ENCODE measurements around the gene GOLGA6L26. TPM values are rescaled to one million over a fixed set of nuclear protein-coding genes. Genes with fewer than 3 reads are reported as not detected.
"Not testable (repeated sequence)": the region's sequence is repeated elsewhere in the genome, so short reads cannot be mapped to it uniquely, and the experiment has no call there.

Gene GOLGA6L26
- total and polyA plus RNA-seq, 12 donors: not detected

DNA sequence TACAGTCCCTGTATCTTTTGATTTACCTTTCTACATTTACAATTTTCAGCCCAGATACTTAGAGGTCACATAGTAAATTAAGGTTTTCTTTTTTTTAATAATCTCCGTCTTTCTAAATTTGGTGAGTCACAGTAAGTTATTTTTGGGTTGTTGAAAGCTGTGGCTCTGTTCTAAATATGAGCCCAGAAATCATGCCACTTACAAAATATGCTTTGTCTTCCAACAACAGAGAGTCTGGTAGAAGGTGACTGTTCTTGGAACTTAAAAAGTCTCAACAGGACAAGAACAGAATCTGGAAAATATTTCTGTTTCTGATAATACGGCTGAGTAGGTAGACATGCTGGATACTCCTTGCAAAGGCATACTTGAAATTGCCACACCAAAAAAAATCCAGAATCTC lies 36.6 kb upstream of the GOLGA6L26 start:
- H3K36me3 ChIP-seq (replicated peaks in 1 of 2): no peaks in the 10 kb centered on the region
- H3K27ac ChIP-seq: no peak overlapping the region
- intact Hi-C loops (cut with DNase I): loop anchor here in 1 of 2 donors (10.0 kb wide), 1 partner anchor 94 kb away; no protein-coding TSS in a partner anchor
- H3K4me3 ChIP-seq: no peak overlapping the region
- no peak for DNase-seq
- 37 to 48% (median 42%) methylated on average over 2 of the region's 2 CpGs for WGBS, 4 donors
- H3K27me3 ChIP-seq: no peaks in the 10 kb centered on the region
- TF ChIP-seq, protein P1, sequence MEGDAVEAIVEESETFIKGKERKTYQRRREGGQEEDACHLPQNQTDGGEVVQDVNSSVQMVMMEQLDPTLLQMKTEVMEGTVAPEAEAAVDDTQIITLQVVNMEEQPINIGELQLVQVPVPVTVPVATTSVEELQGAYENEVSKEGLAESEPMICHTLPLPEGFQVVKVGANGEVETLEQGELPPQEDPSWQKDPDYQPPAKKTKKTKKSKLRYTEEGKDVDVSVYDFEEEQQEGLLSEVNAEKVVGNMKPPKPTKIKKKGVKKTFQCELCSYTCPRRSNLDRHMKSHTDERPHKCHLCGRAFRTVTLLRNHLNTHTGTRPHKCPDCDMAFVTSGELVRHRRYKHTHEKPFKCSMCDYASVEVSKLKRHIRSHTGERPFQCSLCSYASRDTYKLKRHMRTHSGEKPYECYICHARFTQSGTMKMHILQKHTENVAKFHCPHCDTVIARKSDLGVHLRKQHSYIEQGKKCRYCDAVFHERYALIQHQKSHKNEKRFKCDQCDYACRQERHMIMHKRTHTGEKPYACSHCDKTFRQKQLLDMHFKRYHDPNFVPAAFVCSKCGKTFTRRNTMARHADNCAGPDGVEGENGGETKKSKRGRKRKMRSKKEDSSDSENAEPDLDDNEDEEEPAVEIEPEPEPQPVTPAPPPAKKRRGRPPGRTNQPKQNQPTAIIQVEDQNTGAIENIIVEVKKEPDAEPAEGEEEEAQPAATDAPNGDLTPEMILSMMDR (IDR thresholded peaks at IDR 0.05): no peak
- no peak for TF ChIP-seq POLR2A (IDR thresholded peaks at IDR 0.05)
- no peaks in the 10 kb centered on the region for H3K9me3 ChIP-seq (replicated peaks in 1 of 3)
- H3K4me1 ChIP-seq (replicated peaks in 1 of 2): no peaks in the 10 kb centered on the region

DNA sequence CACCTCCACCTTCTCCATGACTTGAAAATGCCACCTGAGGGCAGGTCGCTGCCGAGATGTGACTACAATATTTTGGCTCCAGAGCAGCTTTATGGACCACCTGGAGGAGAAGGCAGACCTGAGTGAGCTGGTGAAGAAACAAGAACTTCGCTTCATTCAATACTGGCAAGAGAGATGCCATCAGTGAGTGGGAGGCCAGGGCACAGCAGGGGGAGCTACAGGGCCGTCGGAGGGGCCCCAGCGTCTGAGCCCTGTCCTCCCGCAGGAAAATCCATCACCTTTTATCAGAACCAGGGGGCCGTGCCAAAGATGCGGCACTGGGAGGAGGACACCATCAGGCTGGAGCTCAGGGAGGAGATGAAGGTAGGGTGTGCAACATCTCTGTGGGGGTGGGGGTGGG lies 30.3 kb upstream of the GOLGA6L26 start:
- H3K36me3 ChIP-seq (replicated peaks in 1 of 2); H3K4me1 ChIP-seq (replicated peaks in 1 of 2); H3K4me3 ChIP-seq; intact Hi-C loops (cut with DNase I); H3K27ac ChIP-seq; H3K9me3 ChIP-seq (replicated peaks in 1 of 3); H3K27me3 ChIP-seq: not testable (repeated sequence)
- TF ChIP-seq, protein P1 (IDR thresholded peaks at IDR 0.05): peak; percentile 16 to 72 (median 52)
- WGBS, 4 donors: 49 to 61% (median 56%) methylated on average over 2 to 6 of the region's 9 CpGs; no CpG with 5 or more reads in 1 of the 4 donors
- DNase-seq: peak in 5 of 7 donors; percentile 20 to 61 (median 50)

DNA sequence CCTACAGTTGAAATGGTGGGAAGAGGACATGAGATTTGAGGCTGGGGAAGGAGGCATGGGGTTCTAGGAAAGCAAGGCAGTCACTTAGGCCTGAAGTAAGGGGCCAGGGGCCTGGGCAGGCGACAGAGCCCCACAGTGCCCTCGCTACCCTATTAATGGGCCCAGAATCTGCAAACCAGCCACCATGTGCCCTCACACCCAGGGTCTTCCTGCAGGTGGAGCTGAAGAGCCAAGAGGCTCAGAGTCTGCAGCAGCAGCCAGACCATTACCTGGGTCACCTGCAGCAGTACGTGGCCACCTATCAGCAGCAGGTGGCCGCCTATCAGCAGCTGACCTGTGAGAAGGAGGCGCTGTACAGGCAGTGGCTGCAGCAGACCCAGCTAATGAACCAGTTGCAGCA lies 28.6 kb upstream of the GOLGA6L26 start:
- H3K4me3 ChIP-seq; H3K4me1 ChIP-seq (replicated peaks in 1 of 2); H3K36me3 ChIP-seq (replicated peaks in 1 of 2); intact Hi-C loops (cut with DNase I); H3K9me3 ChIP-seq (replicated peaks in 1 of 3); H3K27me3 ChIP-seq; H3K27ac ChIP-seq: not testable (repeated sequence)
- WGBS, 4 donors: 83% methylated on average over 2 of the region's 5 CpGs; no CpG with 5 or more reads in 3 of the 4 donors
- DNase-seq: peak in 1 of 7 donors; percentile 8

DNA sequence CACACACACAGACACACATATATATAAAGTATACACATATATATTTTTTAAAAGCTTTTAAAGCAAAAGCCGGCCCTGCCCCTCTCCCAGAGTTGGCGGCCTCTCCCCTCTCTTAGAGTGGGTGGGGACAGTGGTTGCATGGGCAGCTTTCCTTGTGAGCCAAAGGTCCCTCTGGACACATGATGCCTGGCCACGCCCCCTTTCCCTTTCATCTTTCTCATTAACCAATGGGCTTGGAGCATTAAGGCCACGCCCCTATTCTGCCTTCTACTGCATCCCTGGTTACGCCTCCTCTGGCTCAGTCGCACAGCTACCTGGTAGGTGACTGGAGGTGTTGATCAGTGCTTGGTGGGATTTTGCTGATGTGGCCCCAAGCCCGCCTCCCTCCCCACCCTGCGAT lies 20.5 kb upstream of the GOLGA6L26 start, which contains the start of gene GOLGA8S:
Gene GOLGA8S, plus strand, starts transcription at position 301 of the 400 bp plus-strand sequence. Its CDS starts 62 bp downstream, at position 363.
- H3K4me3 ChIP-seq; H3K9me3 ChIP-seq (replicated peaks in 1 of 3); DNase-seq; H3K36me3 ChIP-seq (replicated peaks in 1 of 2); intact Hi-C loops (cut with DNase I); H3K4me1 ChIP-seq (replicated peaks in 1 of 2); H3K27me3 ChIP-seq; H3K27ac ChIP-seq: not testable (repeated sequence)
- no CpG with 5 or more reads among the region's 8 CpGs for WGBS, 4 donors

DNA sequence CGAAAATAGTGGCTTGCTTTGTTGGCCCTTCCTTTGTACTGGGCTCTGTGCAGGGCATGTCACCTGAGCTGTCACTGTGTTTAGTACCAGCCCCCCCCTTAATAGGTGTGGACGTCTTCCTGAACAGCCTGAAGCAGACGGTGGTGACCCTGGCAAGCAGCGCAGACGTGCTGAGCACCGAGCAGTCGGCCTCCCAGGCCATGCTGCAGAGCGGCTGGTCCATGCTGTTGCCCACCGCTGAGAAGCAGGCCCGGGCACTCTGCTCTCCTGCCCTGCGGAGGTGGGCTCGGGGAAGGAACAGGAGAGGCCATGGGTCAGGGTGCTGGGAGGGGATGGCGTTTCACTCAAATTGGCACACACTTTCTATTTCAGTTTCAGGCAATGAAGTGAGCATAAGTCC lies 22.8 kb downstream of the GOLGA6L26 start:
- not testable (repeated sequence) for DNase-seq

DNA sequence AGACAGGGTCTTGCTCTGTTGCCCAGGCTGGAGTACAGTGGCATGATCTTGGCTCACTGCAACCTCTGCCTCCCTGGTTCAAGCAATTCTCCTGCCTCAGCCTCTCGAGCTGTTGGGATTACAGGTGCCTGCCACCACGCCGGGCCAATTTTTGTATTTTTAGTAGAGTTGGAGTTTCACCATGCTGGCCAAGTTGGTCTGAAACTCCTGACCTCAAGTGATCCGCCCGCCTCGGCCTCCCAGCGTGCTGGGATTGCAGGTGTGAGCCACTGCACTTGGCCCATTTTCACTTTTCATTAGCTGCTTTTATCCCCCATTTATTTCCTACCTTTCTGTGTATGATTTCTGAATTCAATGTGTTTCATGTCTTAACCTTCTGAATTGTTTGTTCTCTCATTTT lies 28.1 kb downstream of the GOLGA6L26 start:
- H3K27me3 ChIP-seq; H3K27ac ChIP-seq; intact Hi-C loops (cut with DNase I); H3K9me3 ChIP-seq (replicated peaks in 1 of 3); H3K4me3 ChIP-seq; DNase-seq: not testable (repeated sequence)
- Histone ChIP-seq H3K36me3 (replicated peaks in 1 of 2) (peaks cover 0 to 13% of the 10 kb centered on the region in 2 donors), H3K4me1 (replicated peaks in 1 of 2) (peaks cover 0 to 18% of the 10 kb centered on the region in 2 donors)
- 90 to 99% (median 96%) methylated on average over 7 of the region's 7 CpGs for WGBS, 4 donors

More for the DNA sequence above, 22.8 kb downstream of the GOLGA6L26 start:
- peaks cover 0 to 21% of the 10 kb centered on the region in 2 donors for H3K36me3 ChIP-seq (replicated peaks in 1 of 2)
- H3K4me1 ChIP-seq (replicated peaks in 1 of 2); H3K4me3 ChIP-seq; H3K27me3 ChIP-seq; H3K9me3 ChIP-seq (replicated peaks in 1 of 3); intact Hi-C loops (cut with DNase I); H3K27ac ChIP-seq: not testable (repeated sequence)
- 88 to 95% (median 88%) methylated on average over 2 to 13 of the region's 13 CpGs for WGBS, 4 donors

DNA sequence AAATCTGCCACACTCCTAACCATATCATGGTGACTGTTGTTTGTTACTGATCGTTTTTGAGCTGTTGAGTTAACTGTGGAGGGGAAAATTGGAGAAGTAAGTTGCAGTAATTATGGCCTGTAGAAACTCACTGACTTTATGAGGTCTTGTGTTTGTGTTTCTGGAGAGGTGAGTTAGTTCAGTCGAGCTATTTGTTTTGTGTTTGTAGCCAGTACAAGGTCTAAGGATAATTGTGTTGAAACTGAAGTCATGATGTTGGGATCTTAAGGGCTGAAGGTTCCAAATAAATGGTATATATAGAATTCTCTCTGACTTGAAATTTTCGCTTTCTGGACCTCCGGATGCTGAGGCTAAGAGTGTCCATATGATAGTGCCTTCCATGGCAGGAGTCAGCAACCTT lies 29.2 kb downstream of the GOLGA6L26 start:
- intact Hi-C loops (cut with DNase I); H3K9me3 ChIP-seq (replicated peaks in 1 of 3); DNase-seq; H3K27me3 ChIP-seq; H3K36me3 ChIP-seq (replicated peaks in 1 of 2); H3K27ac ChIP-seq: not testable (repeated sequence)
- WGBS, 4 donors: 49 to 61% (median 52%) methylated on average over 4 of the region's 4 CpGs
- peak overlapping the region in 1 of 4 donors; percentile 63 for H3K4me3 ChIP-seq
- peaks cover 0 to 18% of the 10 kb centered on the region in 2 donors for H3K4me1 ChIP-seq (replicated peaks in 1 of 2)

DNA sequence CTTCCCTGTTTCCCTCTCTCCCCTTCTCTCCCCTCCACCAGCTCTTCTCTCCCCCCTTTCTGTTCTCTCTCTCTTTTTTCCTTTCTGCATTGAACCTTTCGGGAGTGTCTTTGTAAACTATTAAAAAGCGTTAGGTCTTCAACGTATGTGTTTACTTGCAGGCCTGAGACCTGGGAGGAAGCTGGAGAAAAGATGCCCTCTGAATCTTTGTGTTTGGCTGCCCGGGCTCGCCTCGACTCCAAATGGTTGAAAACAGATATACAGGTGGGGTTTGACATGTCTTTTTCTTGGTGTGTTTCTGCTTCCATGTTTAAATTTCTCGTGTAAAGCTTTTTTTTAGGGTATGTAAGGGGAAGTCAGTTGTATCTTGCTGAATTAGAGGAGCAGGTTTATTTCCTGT lies 29.7 kb downstream of the GOLGA6L26 start:
- H3K27ac ChIP-seq: peak overlapping the region in 1 of 5 donors; percentile 92
- DNase-seq; H3K27me3 ChIP-seq; H3K36me3 ChIP-seq (replicated peaks in 1 of 2); H3K9me3 ChIP-seq (replicated peaks in 1 of 3); intact Hi-C loops (cut with DNase I): not testable (repeated sequence)
- peak overlapping the region in 1 of 4 donors; percentile 63 for H3K4me3 ChIP-seq
- H3K4me1 ChIP-seq (replicated peaks in 1 of 2): peaks cover 0 to 18% of the 10 kb centered on the region in 2 donors
- 1 to 5% (median 3%) methylated on average over 4 to 7 of the region's 7 CpGs for WGBS, 4 donors

Data from adrenal gland (tissue), 12 donors.